Upper lobe of right lung (tissue), 1 donor: ENCODE results near the gene NCAPG2. TPM values are rescaled to one million over a fixed set of nuclear protein-coding genes. Genes with fewer than 3 reads are reported as not detected.

Experiments used
- ATAC-seq: fragments of 200-7000 bp; cut with Tn5 transposase; one replicate; pipeline ENCODE4 v1.9.1; 2020; ENCODE audit warnings: mild to moderate bottlenecking, moderate library complexity
- DNase-seq: peaks from one replicate; pipeline ENCODE4 v3.0.0-alpha.2; 2020
- H3K27ac ChIP-seq: fragments of 200-600 bp; one replicate; pipeline ENCODE4 v1.8.0; 2022
- H3K27me3 ChIP-seq: fragments of 200-600 bp; one replicate; pipeline ENCODE4 v1.8.0; 2022; ENCODE audit warnings: mild to moderate bottlenecking
- H3K36me3 ChIP-seq: fragments of 200-600 bp; one replicate; pipeline ENCODE4 v1.8.0; 2022
- H3K4me1 ChIP-seq: fragments of 200-600 bp; one replicate; pipeline ENCODE4 v1.8.0; 2022
- H3K4me3 ChIP-seq: fragments of 200-600 bp; one replicate; pipeline ENCODE4 v1.8.0; 2022; ENCODE audit warnings: mild to moderate bottlenecking
- H3K9me3 ChIP-seq: fragments of 200-600 bp; one replicate; pipeline ENCODE4 v1.8.0; 2022
- CTCF ChIP-seq: fragments of 200-600 bp; IDR thresholded peaks from one replicate; pipeline ENCODE4 v1.8.0; 2022; ENCODE audit warnings: antibody characterized with exemption
- intact Hi-C: fragments of 100-400 bp; cut with DNase I; formaldehyde crosslinking; loops from one replicate; pipeline ENCODE4 v1.11.0; 2022
- total RNA-seq: library from RNA; stranded (reverse); fragmentation: NEBNext Ultra II Directional; extraction: Animal tissue kit (Norgen Biotek cat#: 25700); gene quantifications from one replicate; pipeline ENCODE4 v1.2.1, GENCODE V29; 2021
- donor health status: DM: no; HTN: yes; CAD: no; lungs with severe emphysema.

Gene NCAPG2
- total RNA-seq, 1 donor from 2014 or later, result 6.5 TPM

GRCh38 chr7:158695726-158696452, 8.7 kb downstream of the NCAPG2 start:
- Histone ChIP-seq H3K9me3 (no peaks in the 10 kb centered on the region), H3K4me1 (no peaks in the 10 kb centered on the region), H3K27me3 (no peaks in the 10 kb centered on the region), H3K27ac (no peak overlapping the region), H3K36me3 (no peaks in the 10 kb centered on the region), H3K4me3 (no peak overlapping the region)
- DNase-seq (no peak), ATAC-seq (peak; percentile 98)
- TF ChIP-seq CTCF, result peak; percentile 65
- intact Hi-C loops, result no loop called here

DNA sequence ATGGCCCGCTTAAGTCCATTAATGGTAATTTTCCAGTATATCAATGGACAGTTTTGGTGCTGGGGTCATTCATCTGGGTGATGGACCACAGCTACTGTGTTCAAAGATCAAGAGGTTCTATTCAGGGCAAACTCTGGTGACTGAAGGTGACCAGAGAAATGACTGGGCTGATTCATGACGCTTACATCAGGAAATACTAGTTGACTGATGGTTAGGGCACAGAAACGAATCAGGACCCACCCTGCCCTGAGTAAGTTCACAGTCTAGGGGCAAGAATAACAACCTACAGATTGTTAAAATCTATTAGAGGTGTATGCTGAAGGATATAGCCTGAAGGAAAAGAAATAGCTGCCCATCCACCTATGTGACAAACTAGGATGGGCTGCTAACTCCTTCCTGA, 9.5 kb downstream of the NCAPG2 start:
- no peak overlapping the region for H3K27ac ChIP-seq
- ATAC-seq, result no peak
- no peaks in the 10 kb centered on the region for H3K4me1 ChIP-seq
- intact Hi-C loops, result no loop called here
- DNase-seq, result no peak
- no peak overlapping the region for H3K4me3 ChIP-seq
- no peaks in the 10 kb centered on the region for H3K27me3 ChIP-seq
- H3K9me3 ChIP-seq, result no peaks in the 10 kb centered on the region
- H3K36me3 ChIP-seq, result no peaks in the 10 kb centered on the region
- no peak for TF ChIP-seq CTCF

- intact Hi-C loops, result no loop called here
- no peaks in the 10 kb centered on the region for H3K36me3 ChIP-seq
- no peak for ATAC-seq
Observed at GRCh38 chr7:158694650-158695049, 10.0 kb downstream of the NCAPG2 start.

DNA sequence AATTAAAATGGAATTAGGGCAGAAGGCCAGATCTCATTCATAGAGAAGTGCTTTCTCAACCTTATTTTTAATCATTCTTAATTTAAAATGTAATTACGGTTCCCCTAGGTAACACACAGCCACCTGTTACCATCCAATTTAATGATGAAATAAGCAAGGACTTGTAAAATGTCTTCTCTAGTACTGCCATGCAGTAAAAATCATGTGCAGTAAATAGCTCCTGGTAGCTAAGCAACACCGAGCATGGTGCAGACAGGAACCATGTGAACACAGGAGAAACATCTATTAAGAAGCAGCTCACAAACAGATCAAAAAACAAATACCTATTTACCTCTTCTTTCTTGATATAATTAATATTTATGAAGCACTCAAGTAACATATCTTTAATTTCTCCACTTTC, 15.1 kb downstream of the NCAPG2 start:
- Histone ChIP-seq H3K27ac (no peak overlapping the region), H3K4me3 (no peak overlapping the region), H3K4me1 (no peaks in the 10 kb centered on the region), H3K27me3 (no peaks in the 10 kb centered on the region), H3K36me3 (peaks cover 11% of the 10 kb centered on the region), H3K9me3 (no peaks in the 10 kb centered on the region)
- intact Hi-C loops, result no loop called here
- DNase-seq (no peak), ATAC-seq (no peak)
- TF ChIP-seq CTCF, result no peak

More at GRCh38 chr7:158694650-158695049, 10.0 kb downstream of the NCAPG2 start:
- H3K4me1 ChIP-seq, result no peaks in the 10 kb centered on the region
- H3K4me3 ChIP-seq, result no peak overlapping the region
- H3K27ac ChIP-seq, result no peak overlapping the region
- H3K27me3 ChIP-seq, result no peaks in the 10 kb centered on the region
- no peak for DNase-seq
- H3K9me3 ChIP-seq, result no peaks in the 10 kb centered on the region
- TF ChIP-seq CTCF, result no peak

- Histone ChIP-seq H3K36me3 (peaks cover 11% of the 10 kb centered on the region), H3K4me1 (no peaks in the 10 kb centered on the region), H3K4me3 (no peak overlapping the region), H3K9me3 (no peaks in the 10 kb centered on the region), H3K27me3 (no peaks in the 10 kb centered on the region), H3K27ac (no peak overlapping the region)
- ATAC-seq (no peak), DNase-seq (no peak)
- intact Hi-C loops, result no loop called here
- no peak for TF ChIP-seq CTCF
Observed at GRCh38 chr7:158687406-158687805, 17.2 kb downstream of the NCAPG2 start.
